ENCODE data around the gene NEO1. TPM values are rescaled to one million over a fixed set of nuclear protein-coding genes. Genes with fewer than 3 reads are reported as not detected.

Gene NEO1
- total RNA-seq, 1 experiment from 2014 or later: 41.8 TPM

DNA sequence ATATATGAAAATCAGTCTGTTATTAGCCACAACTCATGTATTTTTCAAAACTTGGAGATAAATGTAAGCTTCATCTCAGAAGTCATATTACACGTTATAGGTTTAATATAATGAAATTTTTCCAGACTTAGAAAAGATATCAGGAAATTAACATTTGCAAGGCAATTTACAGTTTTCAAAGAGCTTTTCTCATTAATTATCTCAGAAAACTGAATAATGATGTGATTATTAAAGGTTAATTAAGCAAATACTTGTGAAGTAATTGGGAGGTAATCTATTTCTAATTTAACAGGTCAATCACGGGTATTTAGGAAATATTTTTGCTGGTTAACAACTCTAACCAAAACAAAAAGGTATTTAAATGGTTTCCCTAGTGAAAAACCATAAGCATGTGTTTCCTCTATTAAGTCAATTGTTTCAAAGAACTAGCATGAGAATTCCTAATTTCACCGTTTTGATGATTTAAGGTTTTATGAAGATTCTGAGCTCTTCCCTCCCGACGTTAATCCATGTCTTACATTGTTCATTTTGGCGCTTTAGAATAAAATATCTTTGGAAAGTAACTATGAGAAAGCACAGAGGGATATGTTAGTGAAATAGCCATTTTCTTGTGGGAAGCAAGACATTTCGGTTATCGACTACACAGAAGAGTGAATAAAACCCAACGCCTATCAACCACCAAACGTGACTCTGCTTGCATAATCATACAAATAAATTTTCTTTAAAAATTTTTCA is 1.5 kb upstream of the NEO1 start:
- no peaks in the 10 kb centered on the region for H3K4me1 ChIP-seq (ENCODE audit: insufficient read depth, low read length)
- H2BK20ac ChIP-seq (ENCODE audit: low read depth, low read length, poor library complexity, severe bottlenecking): no peak overlapping the region
- no peaks in the 10 kb centered on the region for H3K27me3 ChIP-seq (ENCODE audit: insufficient read depth, low read length)
- no peak overlapping the region for H4K5ac ChIP-seq (ENCODE audit: insufficient read length, low read depth, low read length)
- H3K27ac ChIP-seq (ENCODE audit: insufficient read length, low read depth, low read length): no peak overlapping the region
- no peak for TF ChIP-seq CTCF (conservative IDR thresholded peaks at IDR 0.05)
- Mint-ChIP-seq H3K27me3 (ENCODE audit: low read depth) (no peaks in the 10 kb centered on the region; the same call in 1 of the 2 replicates), H3K9me3 (no peaks in the 10 kb centered on the region; a peak in 1 of 5 replicates), H3K27ac (0 out of 7 replicates have a peak overlapping the region, but pooled peaks of 1 of the 3 experiments have one; percentile 36), H3K36me3 (ENCODE audit: insufficient read depth in 1 of 3, low read depth in 3 of 3) (no peaks in the 10 kb centered on the region), H3K4me1 (peaks cover 20 to 24% of the 10 kb centered on the region in 2 experiments), H3K4me3 (peak overlapping the region; percentile 76 to 82)
- peak overlapping the region; percentile 84 for H3K9ac ChIP-seq (ENCODE audit: extremely low read depth, insufficient read length, low read length)
- no peak overlapping the region for H3K56ac ChIP-seq (ENCODE audit: insufficient read length, low read depth, low read length)
- H3K4me2 ChIP-seq (ENCODE audit: insufficient read depth, insufficient read length, low read length): peak overlapping the region; percentile 92
- H3T11ph ChIP-seq (ENCODE audit: low read length): no peak overlapping the region
- H4K8ac ChIP-seq (replicated peaks; ENCODE audit: insufficient read length, low read depth, low read length): no peak overlapping the region
- H3K79me1 ChIP-seq (ENCODE audit: insufficient read depth, low read depth, low read length, poor library complexity, severe bottlenecking): no peaks in the 10 kb centered on the region
- H3K9me3 ChIP-seq (ENCODE audit: control insufficient read depth, low read depth, low read length): no peaks in the 10 kb centered on the region
- H3K14ac ChIP-seq (ENCODE audit: insufficient read depth, low read length): no peak overlapping the region
- H2AK5ac ChIP-seq (ENCODE audit: insufficient read length, low read length): no peak overlapping the region
- peaks cover 3% of the 10 kb centered on the region; the same call in 1 of the 2 replicates for H3K79me2 ChIP-seq (ENCODE audit: insufficient read depth, low read length)
- H3K18ac ChIP-seq (ENCODE audit: insufficient read length, low read depth, low read length): no peak overlapping the region
- WGBS (ENCODE audit: extremely low coverage, insufficient read length, low lambda C conversion rate): no CpG with 5 or more reads among the region's 10 CpGs
- H3K4ac ChIP-seq (ENCODE audit: low read depth, low read length): no peak overlapping the region
- no peak overlapping the region for H2BK5ac ChIP-seq (ENCODE audit: insufficient read length, low read length)
- H2BK12ac ChIP-seq (ENCODE audit: insufficient read length, low read depth, low read length): no peak overlapping the region
- no peak overlapping the region for H4K91ac ChIP-seq (ENCODE audit: insufficient read length, low read depth, low read length)
- H3K23me2 ChIP-seq (ENCODE audit: insufficient read length, low read depth, low read length, poor library complexity, severe bottlenecking): peaks cover 7% of the 10 kb centered on the region
- H4K20me1 ChIP-seq (ENCODE audit: control insufficient read depth, insufficient read depth, insufficient read length): no peaks in the 10 kb centered on the region
- peak overlapping the region; percentile 74 for H2AFZ ChIP-seq (ENCODE audit: low read length)
- no peak for DNase-seq
- no peak overlapping the region for H3K23ac ChIP-seq (ENCODE audit: insufficient read length, low read depth, low read length)
- H2BK15ac ChIP-seq (ENCODE audit: low read depth, low read length): no peak overlapping the region
- no peak overlapping the region for H2BK120ac ChIP-seq (ENCODE audit: low read depth, low read length, poor library complexity, severe bottlenecking)

Data from H9 (cell line).